ENCODE measurements around the gene CCL11. TPM values are rescaled to one million over a fixed set of nuclear protein-coding genes. Genes with fewer than 3 reads are reported as not detected.

Gene CCL11
- total and polyA plus RNA-seq, 2 experiments from 2014 or later, result not detected

GRCh38 chr17:34253139-34253525, 32.4 kb upstream of the CCL11 start (continued):
- TF ChIP-seq, protein P1, sequence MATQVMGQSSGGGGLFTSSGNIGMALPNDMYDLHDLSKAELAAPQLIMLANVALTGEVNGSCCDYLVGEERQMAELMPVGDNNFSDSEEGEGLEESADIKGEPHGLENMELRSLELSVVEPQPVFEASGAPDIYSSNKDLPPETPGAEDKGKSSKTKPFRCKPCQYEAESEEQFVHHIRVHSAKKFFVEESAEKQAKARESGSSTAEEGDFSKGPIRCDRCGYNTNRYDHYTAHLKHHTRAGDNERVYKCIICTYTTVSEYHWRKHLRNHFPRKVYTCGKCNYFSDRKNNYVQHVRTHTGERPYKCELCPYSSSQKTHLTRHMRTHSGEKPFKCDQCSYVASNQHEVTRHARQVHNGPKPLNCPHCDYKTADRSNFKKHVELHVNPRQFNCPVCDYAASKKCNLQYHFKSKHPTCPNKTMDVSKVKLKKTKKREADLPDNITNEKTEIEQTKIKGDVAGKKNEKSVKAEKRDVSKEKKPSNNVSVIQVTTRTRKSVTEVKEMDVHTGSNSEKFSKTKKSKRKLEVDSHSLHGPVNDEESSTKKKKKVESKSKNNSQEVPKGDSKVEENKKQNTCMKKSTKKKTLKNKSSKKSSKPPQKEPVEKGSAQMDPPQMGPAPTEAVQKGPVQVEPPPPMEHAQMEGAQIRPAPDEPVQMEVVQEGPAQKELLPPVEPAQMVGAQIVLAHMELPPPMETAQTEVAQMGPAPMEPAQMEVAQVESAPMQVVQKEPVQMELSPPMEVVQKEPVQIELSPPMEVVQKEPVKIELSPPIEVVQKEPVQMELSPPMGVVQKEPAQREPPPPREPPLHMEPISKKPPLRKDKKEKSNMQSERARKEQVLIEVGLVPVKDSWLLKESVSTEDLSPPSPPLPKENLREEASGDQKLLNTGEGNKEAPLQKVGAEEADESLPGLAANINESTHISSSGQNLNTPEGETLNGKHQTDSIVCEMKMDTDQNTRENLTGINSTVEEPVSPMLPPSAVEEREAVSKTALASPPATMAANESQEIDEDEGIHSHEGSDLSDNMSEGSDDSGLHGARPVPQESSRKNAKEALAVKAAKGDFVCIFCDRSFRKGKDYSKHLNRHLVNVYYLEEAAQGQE (IDR thresholded peaks at IDR 0.05; ENCODE audit: unreplicated experiment), result no peak
- TF ChIP-seq NANOG (IDR thresholded peaks at IDR 0.05; ENCODE audit: borderline replicate concordance), result no peak
- no peak for TF ChIP-seq CTCF (conservative IDR thresholded peaks at IDR 0.05; ENCODE audit: low read depth in 2 of 2)
- TF ChIP-seq POLR2AphosphoS5 (IDR thresholded peaks at IDR 0.05; ENCODE audit: low read depth), result no peak
- no peak for TF ChIP-seq CREB1 (CRISPR knock-in tag; IDR thresholded peaks at IDR 0.05; ENCODE audit: low read depth)
- no peak for TF ChIP-seq ZNF331 (CRISPR knock-in tag; IDR thresholded peaks at IDR 0.05; ENCODE audit: low read depth)
- TF ChIP-seq EZH2 (IDR thresholded peaks at IDR 0.05; ENCODE audit: low read depth, unreplicated experiment), result no peak
- no peak for TF ChIP-seq JUNB (IDR thresholded peaks at IDR 0.05; ENCODE audit: unreplicated experiment)
- no peak for TF ChIP-seq ZNF114 (CRISPR knock-in tag; IDR thresholded peaks at IDR 0.05)

DNA sequence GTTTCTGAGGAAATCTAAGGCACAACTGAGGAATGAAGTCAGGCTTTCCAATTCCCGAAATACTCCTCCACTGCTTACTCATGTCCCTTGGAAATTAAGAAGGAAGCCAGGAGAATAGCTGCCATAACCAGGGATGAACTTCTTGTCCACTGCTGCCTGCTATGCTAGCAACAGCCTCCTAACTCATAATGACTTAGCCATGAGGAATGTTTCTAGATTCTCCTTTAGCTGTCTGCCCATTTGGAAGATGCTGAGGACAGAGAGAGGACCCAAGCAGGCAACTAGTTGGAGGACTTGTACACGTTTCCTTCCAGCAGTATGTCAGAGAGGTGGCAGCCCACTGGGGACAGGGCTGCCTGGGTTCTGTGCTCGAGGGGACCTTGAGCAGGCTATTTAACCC, 31.4 kb upstream of the CCL11 start:
- H3K4me3 ChIP-seq, result peak overlapping the region; percentile 46; the same call in 1 of the 2 replicates
- H4K20me1 ChIP-seq (replicated peaks; ENCODE audit: insufficient read depth), result no peaks in the 10 kb centered on the region
- H3K9me3 Mint-ChIP-seq, result no peaks in the 10 kb centered on the region
- no peak for DNase-seq (ENCODE audit: low spot score)
- H3K27me3 Mint-ChIP-seq (ENCODE audit: insufficient read depth, low read depth, poor library complexity), result peaks cover 10% of the 10 kb centered on the region
- H2AFZ ChIP-seq, result no peak overlapping the region
- H3K79me2 ChIP-seq (replicated peaks; ENCODE audit: insufficient read depth), result no peaks in the 10 kb centered on the region
- peaks cover 5% of the 10 kb centered on the region for H3F3A ChIP-seq (replicated peaks; ENCODE audit: low read depth)
- H3K4me1 ChIP-seq (ENCODE audit: insufficient read depth), result peaks cover 35% of the 10 kb centered on the region
- H3K9me2 ChIP-seq (ENCODE audit: insufficient read depth), result peaks cover 8% of the 10 kb centered on the region; the same call in 1 of the 2 replicates
- H3K4me2 ChIP-seq, result peak overlapping the region; percentile 89; the same call in 1 of the 2 replicates
- no peaks in the 10 kb centered on the region; the same call in 1 of the 2 replicates for H3K36me3 ChIP-seq (ENCODE audit: insufficient read depth)
- H3K36me3 Mint-ChIP-seq (ENCODE audit: low read depth), result no peaks in the 10 kb centered on the region; the same call in 2 of the 3 replicates
- peaks cover 9% of the 10 kb centered on the region; the same call in 1 of the 2 replicates for H3K27me3 ChIP-seq (ENCODE audit: insufficient read depth)
- H3K27ac Mint-ChIP-seq, result no peak overlapping the region
- H3K27ac ChIP-seq (ENCODE audit: low read depth), result peak overlapping the region; percentile 85
- ATAC-seq, result no peak
- H3K4me1 Mint-ChIP-seq, result peaks cover 41% of the 10 kb centered on the region
- H3K4me3 Mint-ChIP-seq, result peak overlapping the region; percentile 2; the same call in 1 of the 3 replicates
- TF ChIP-seq EZH2phosphoT487 (IDR thresholded peaks at IDR 0.05; ENCODE audit: unreplicated experiment), result no peak
- no peak for TF ChIP-seq NANOG (IDR thresholded peaks at IDR 0.05; ENCODE audit: borderline replicate concordance)
- no peak for TF ChIP-seq EZH2 (IDR thresholded peaks at IDR 0.05; ENCODE audit: low read depth, unreplicated experiment)
- TF ChIP-seq ZNF114 (CRISPR knock-in tag; IDR thresholded peaks at IDR 0.05), result no peak
- no peak for TF ChIP-seq JUNB (IDR thresholded peaks at IDR 0.05; ENCODE audit: unreplicated experiment)
- TF ChIP-seq CREB1 (CRISPR knock-in tag; IDR thresholded peaks at IDR 0.05; ENCODE audit: low read depth), result no peak
- no peak for TF ChIP-seq CTCF (conservative IDR thresholded peaks at IDR 0.05; ENCODE audit: low read depth in 2 of 2)
- TF ChIP-seq, protein P2, sequence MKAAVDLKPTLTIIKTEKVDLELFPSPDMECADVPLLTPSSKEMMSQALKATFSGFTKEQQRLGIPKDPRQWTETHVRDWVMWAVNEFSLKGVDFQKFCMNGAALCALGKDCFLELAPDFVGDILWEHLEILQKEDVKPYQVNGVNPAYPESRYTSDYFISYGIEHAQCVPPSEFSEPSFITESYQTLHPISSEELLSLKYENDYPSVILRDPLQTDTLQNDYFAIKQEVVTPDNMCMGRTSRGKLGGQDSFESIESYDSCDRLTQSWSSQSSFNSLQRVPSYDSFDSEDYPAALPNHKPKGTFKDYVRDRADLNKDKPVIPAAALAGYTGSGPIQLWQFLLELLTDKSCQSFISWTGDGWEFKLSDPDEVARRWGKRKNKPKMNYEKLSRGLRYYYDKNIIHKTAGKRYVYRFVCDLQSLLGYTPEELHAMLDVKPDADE (IDR thresholded peaks at IDR 0.05), result no peak
- no peak for TF ChIP-seq STAT1 (IDR thresholded peaks at IDR 0.05; ENCODE audit: unreplicated experiment)
- no peak for TF ChIP-seq ZNF331 (CRISPR knock-in tag; IDR thresholded peaks at IDR 0.05; ENCODE audit: low read depth)
- TF ChIP-seq POLR2AphosphoS5 (IDR thresholded peaks at IDR 0.05; ENCODE audit: low read depth), result no peak
